GM21619 (cell line): ENCODE measurements around the gene ASAP3.

Experiments used
- ATAC-seq: cut with Tn5 transposase; IDR thresholded peaks from one replicate; pipeline ENCODE4 v1.9.1; 2021; ENCODE audit not compliant: unreplicated experiment

ASAP3 gene

GRCh38 chr1:23450894-23451293 is 33.1 kb downstream of the ASAP3 start:
- no peak for ATAC-seq

- no peak for ATAC-seq
Measured at GRCh38 chr1:23449958-23450357, 34.0 kb downstream of the ASAP3 start.

- no peak for ATAC-seq
Measured at GRCh38 chr1:23449306-23449705, 34.7 kb downstream of the ASAP3 start.

- no peak for ATAC-seq
Measured at GRCh38 chr1:23448846-23449245, 35.1 kb downstream of the ASAP3 start.

GRCh38 chr1:23446661-23447310 is 37.2 kb downstream of the ASAP3 start:
- ATAC-seq: no peak

- no peak for ATAC-seq
Measured at GRCh38 chr1:23444596-23445390, 39.2 kb downstream of the ASAP3 start.

GRCh38 chr1:23444104-23444533 is 39.9 kb downstream of the ASAP3 start:
- no peak for ATAC-seq

GRCh38 chr1:23442751-23443150 is 41.2 kb downstream of the ASAP3 start:
- ATAC-seq: no peak

GRCh38 chr1:23441446-23442148 is 42.4 kb downstream of the ASAP3 start:
- ATAC-seq: no peak

- no peak for ATAC-seq
Measured at GRCh38 chr1:23438545-23438944, 45.4 kb downstream of the ASAP3 start.

GRCh38 chr1:23437355-23437664 is 46.7 kb downstream of the ASAP3 start:
- ATAC-seq: no peak

- no peak for ATAC-seq
Measured at GRCh38 chr1:23436520-23437354, 47.2 kb downstream of the ASAP3 start.

- ATAC-seq: no peak
Measured at GRCh38 chr1:23434260-23434775, 49.7 kb downstream of the ASAP3 start.

- ATAC-seq: no peak
Measured at GRCh38 chr1:23433122-23433521, 50.9 kb downstream of the ASAP3 start.

- ATAC-seq: no peak
Measured at GRCh38 chr1:23431431-23431830, 52.5 kb downstream of the ASAP3 start.

- ATAC-seq: no peak
Measured at GRCh38 chr1:23430803-23431202, 53.2 kb downstream of the ASAP3 start.

GRCh38 chr1:23428136-23428905 is 55.7 kb downstream of the ASAP3 start:
- ATAC-seq: no peak

GRCh38 chr1:23427550-23427949 is 56.4 kb downstream of the ASAP3 start:
- no peak for ATAC-seq

- ATAC-seq: no peak
Measured at GRCh38 chr1:23426828-23427227, 57.2 kb downstream of the ASAP3 start.

- ATAC-seq: no peak
Measured at GRCh38 chr1:23425193-23425494, 58.8 kb downstream of the ASAP3 start.
